Common myeloid progenitor, CD34-positive (primary cell): ENCODE data around the gene VSIG4.
A peak's percentile ranks its signal among the peaks of the same experiment; 100 is the strongest.
"Not testable (repeated sequence)": the region's sequence is repeated elsewhere in the genome, so short reads cannot be mapped to it uniquely, and the experiment has no call there.

Experiments used
- CTCF ChIA-PET: fragments of 350-600 bp; sonication (Branson Sonifier 250); formaldehyde crosslinking; loops from one replicate; lab custom pipeline; 2021; ENCODE audit warnings: antibody characterized with exemption; lab: Charles Lee
- POLR2A ChIA-PET: fragments of 350-600 bp; sonication (Branson Sonifier 250); formaldehyde crosslinking; loops from one replicate; lab custom pipeline; 2021; ENCODE audit warnings: antibody characterized with exemption; lab: Charles Lee
- DNase-seq, 3 donors: peaks; one replicate each; pipeline versions ENCODE4 v3.0.0 to v3.0.0-alpha.2; 2013
- H3K27ac ChIP-seq, 2 experiments: 1 replicate in 1 of 2; 2 replicates in 1 of 2; pipeline ENCODE4 v1.7.0; 2013; ENCODE audit warnings: inconsistent platforms in 2 of 2, low read length in 2 of 2, mild to moderate bottlenecking in 2 of 2, low read depth in 1 of 2, moderate library complexity in 1 of 2; ENCODE audit not compliant: severe bottlenecking in 2 of 2, insufficient read depth in 1 of 2, poor library complexity in 1 of 2
- H3K27me3 ChIP-seq, 5 experiments: replicated peaks in 2 of 5; 1 replicate in 3 of 5; 2 replicates in 2 of 5; pipeline versions ENCODE4 v1.6.1 to v1.7.0; 2013; ENCODE audit warnings: low read length in 4 of 5, mild to moderate bottlenecking in 2 of 5, moderate library complexity in 2 of 5, inconsistent platforms in 1 of 5; ENCODE audit not compliant: insufficient read depth in 5 of 5, control insufficient read depth in 4 of 5
- H3K36me3 ChIP-seq, 4 experiments: 1 replicate in 2 of 4; 2 replicates in 2 of 4; pipeline versions ENCODE4 v1.6.1 to v1.7.0; 2013; ENCODE audit warnings: low read length in 3 of 4, control low read depth in 1 of 4, mild to moderate bottlenecking in 1 of 4; ENCODE audit not compliant: control insufficient read depth in 4 of 4, insufficient read depth in 4 of 4
- H3K4me1 ChIP-seq, 4 experiments: 1 replicate in 3 of 4; 2 replicates in 1 of 4; pipeline versions ENCODE4 v1.6.1 to v1.7.1; 2013; ENCODE audit warnings: low read length in 3 of 4, mild to moderate bottlenecking in 3 of 4, control low read depth in 1 of 4, inconsistent platforms in 1 of 4, moderate library complexity in 1 of 4; ENCODE audit not compliant: control insufficient read depth in 4 of 4, insufficient read depth in 4 of 4; ENCODE audit errors: control extremely low read depth in 1 of 4
- H3K4me3 ChIP-seq, 7 experiments: 1 replicate in 4 of 7; 2 replicates in 3 of 7; pipeline versions ENCODE4 v1.5.1 to v1.7.0; 2013; ENCODE audit warnings: mild to moderate bottlenecking in 7 of 7, low read length in 6 of 7, moderate library complexity in 6 of 7, inconsistent platforms in 2 of 7, low read depth in 2 of 7, control low read depth in 1 of 7; ENCODE audit not compliant: insufficient read depth in 4 of 7, control insufficient read depth in 1 of 7; ENCODE audit errors: extremely low read depth in 1 of 7
- H3K9me3 ChIP-seq, 5 experiments: 1 replicate in 4 of 5; 2 replicates in 1 of 5; pipeline versions ENCODE4 v1.6.1 to v1.7.1; 2013; ENCODE audit warnings: low read length in 4 of 5, mild to moderate bottlenecking in 2 of 5, inconsistent platforms in 1 of 5, low read depth in 1 of 5, moderate library complexity in 1 of 5; ENCODE audit not compliant: control insufficient read depth in 4 of 5, insufficient read depth in 2 of 5; ENCODE audit errors: control extremely low read depth in 1 of 5
- WGBS: methylation state at CpG from one replicate; pipeline ENCODE4 v1.1.5; 2013; ENCODE audit not compliant: insufficient coverage; 5-methylcytosine and 5-hydroxymethylcytosine counted together

Gene VSIG4

DNA sequence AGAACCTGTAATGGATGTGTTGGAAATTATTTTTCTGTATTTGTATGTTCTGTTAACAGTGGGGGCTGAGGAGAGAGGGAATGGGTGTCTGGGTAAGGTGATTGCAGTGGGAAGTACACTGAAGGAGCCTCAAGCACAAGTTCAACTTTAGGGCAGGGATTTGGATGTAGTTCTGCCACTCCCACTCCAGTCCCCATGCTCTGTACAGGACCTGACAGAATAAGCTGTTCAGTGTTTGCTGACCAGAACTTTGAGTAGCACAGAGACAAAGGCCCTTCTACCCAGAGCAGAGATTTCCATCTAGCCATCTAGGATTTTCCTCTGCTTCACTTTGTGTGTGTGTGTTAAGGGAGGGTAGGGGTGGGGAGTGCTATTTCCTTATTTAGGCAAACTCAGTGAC is 49.2 kb downstream of the VSIG4 start:
- Histone ChIP-seq H3K4me3 (no peak overlapping the region), H3K27me3 (no peaks in the 10 kb centered on the region), H3K27ac (peak overlapping the region in 1 of 2 experiments; percentile 49), H3K9me3 (no peaks in the 10 kb centered on the region), H3K36me3 (no peaks in the 10 kb centered on the region), H3K4me1 (peaks cover 12 to 58% (median 39%) of the 10 kb centered on the region in 4 experiments)
- no peak for DNase-seq
- ChIA-PET POLR2A (interaction anchor here (0.6 to 0.7 kb wide), 2 partner anchors 8 to 322 kb away, joined by 3 to 5 read pairs; no protein-coding TSS in a partner anchor), CTCF (interaction anchor here (1.0 to 7.0 kb wide), 5 partner anchors 8 to 739 kb away, joined by 3 to 59 read pairs (median 6); no protein-coding TSS in a partner anchor)

DNA sequence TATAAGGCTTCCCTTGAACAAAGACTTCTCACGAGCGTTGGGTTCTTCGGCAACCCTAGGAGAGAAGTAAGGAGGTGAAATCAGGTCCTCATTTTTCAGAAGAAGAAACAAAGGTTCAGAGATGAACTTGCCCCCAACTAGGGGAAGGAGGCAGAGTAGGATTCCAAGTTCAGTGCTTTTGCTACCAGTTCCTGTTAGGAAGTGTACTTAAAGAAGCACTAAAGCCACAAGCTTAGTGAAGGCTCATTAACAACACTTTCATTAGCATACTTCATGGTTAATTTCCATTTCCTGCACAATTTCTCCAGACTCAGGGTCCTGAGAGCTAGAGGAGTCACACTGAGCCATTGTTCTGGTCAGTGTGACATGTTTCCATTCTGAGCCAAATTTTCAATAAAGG is 52.1 kb downstream of the VSIG4 start:
- ChIA-PET CTCF (interaction anchor here (1.1 to 7.0 kb wide), 2 partner anchors 29 to 240 kb away, joined by 3 to 59 read pairs; no protein-coding TSS in a partner anchor), POLR2A (interaction anchor here (0.6 kb wide), 1 partner anchor 236 kb away, joined by 3 read pairs; no protein-coding TSS in a partner anchor)
- H3K27ac ChIP-seq: peak overlapping the region; percentile 20 to 74
- H3K9me3 ChIP-seq: no peaks in the 10 kb centered on the region
- no CpG with 5 or more reads among the region's 3 CpGs for WGBS
- no peaks in the 10 kb centered on the region for H3K27me3 ChIP-seq
- no peaks in the 10 kb centered on the region for H3K36me3 ChIP-seq
- peak overlapping the region in 3 of 7 experiments; percentile 1 to 16 (median 11) for H3K4me3 ChIP-seq
- peak in 2 of 3 donors; percentile 47 to 68 for DNase-seq
- H3K4me1 ChIP-seq: peaks cover 10 to 43% (median 37%) of the 10 kb centered on the region in 4 experiments

DNA sequence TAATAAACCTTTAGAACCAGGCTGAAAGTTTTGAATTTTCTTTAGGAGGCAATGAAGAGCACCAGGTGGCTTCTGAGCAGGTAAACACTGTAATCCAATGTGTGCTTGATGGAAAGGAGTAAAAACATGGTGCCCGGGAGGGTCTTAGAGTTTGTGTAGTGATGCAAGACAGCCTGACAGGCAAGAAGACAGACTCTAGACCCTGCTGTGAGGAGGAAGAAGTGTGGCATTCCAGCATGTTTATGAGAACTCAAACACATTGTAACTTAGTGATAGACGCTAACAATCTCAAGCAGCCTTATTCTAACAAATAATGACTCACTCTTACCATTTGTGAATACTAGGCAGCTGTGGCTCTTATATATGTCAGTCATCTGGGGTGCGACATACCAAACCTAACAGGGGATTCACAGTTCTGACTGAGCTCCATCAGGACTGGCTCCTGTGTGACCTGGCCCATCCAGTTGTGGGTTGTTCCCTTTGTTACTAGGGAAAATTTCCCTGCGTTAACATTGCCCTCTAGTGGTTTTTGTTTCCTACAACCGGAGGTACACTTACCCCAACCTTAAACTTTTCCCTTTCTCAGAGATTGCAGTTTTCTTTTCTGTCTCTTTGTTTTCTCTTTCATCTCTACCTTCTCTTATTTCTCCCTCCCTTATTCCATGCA is 53.8 kb downstream of the VSIG4 start:
- POLR2A ChIA-PET: interaction anchor here (1.4 kb wide), 1 partner anchor 29 kb away, joined by 6 read pairs; no protein-coding TSS in a partner anchor
- no peaks in the 10 kb centered on the region for H3K27me3 ChIP-seq
- DNase-seq: peak; percentile 80 to 96 (median 95)
- H3K9me3 ChIP-seq: no peaks in the 10 kb centered on the region
- H3K4me1 ChIP-seq: peaks cover 10 to 43% (median 37%) of the 10 kb centered on the region in 4 experiments
- CTCF ChIA-PET: interaction anchor here (0.7 to 7.0 kb wide), 10 partner anchors 20 to 745 kb away, joined by 3 to 59 read pairs (median 4); no protein-coding TSS in a partner anchor
- H3K4me3 ChIP-seq: peak overlapping the region in 2 of 7 experiments; percentile 4 to 51
- peak overlapping the region in 1 of 2 experiments; percentile 74 for H3K27ac ChIP-seq
- H3K36me3 ChIP-seq: no peaks in the 10 kb centered on the region
- WGBS: 30% methylated on average over 5 of the region's 5 CpGs

DNA sequence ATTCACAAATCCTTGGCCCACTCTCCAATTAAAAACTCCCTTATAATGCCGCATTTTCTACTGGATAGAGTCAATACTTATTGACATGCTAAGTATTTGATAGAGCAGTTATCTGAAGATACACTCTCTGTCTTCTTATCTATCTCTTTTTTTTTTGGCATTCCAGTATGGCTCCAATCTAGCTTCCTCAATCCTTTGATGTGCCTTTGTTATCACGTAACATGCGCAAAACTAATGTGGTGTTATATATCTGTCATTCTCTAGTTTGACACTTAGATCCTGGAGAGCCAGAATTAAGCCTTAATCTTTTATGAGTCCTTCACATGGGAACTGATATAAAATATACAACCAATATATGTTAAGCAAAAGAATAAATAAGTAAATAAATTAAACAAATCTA is 54.7 kb downstream of the VSIG4 start:
- Histone ChIP-seq H3K9me3 (no peaks in the 10 kb centered on the region), H3K36me3 (no peaks in the 10 kb centered on the region), H3K4me1 (peaks cover 10 to 37% (median 31%) of the 10 kb centered on the region in 4 experiments), H3K27ac (no peak overlapping the region), H3K4me3 (no peak overlapping the region), H3K27me3 (no peaks in the 10 kb centered on the region)
- WGBS: no CpG with 5 or more reads among the region's 3 CpGs
- ChIA-PET POLR2A (no interaction called here), CTCF (interaction anchor here (1.0 to 7.0 kb wide), 2 partner anchors 31 to 235 kb away, joined by 4 to 59 read pairs; no protein-coding TSS in a partner anchor)
- DNase-seq: no peak

DNA sequence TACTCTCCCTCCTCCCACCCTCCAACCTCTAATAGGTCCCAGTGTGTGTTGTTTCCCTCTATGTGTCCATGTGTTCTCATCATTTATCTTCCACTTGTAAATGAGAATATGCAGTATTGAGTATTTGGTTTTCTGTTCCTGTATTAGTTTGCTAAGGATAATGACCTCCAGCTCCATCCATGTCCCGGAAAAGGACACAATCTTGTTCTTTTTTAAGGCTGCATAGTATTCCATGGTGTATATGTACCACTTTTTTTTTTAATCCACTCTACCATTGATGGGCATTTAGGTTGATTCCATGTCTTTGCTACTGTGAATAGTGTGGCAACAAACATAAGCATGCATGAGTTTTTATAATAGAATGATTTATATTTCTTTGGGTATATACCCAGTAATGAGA is 62.7 kb downstream of the VSIG4 start:
- CTCF ChIA-PET, POLR2A ChIA-PET, H3K4me1 ChIP-seq, H3K36me3 ChIP-seq, H3K9me3 ChIP-seq, H3K4me3 ChIP-seq, H3K27ac ChIP-seq, DNase-seq: not testable (repeated sequence)
- WGBS: no CpG with 5 or more reads among the region's 1 CpG
- peaks cover 0 to 22% (median 0%) of the 10 kb centered on the region in 5 experiments for H3K27me3 ChIP-seq

DNA sequence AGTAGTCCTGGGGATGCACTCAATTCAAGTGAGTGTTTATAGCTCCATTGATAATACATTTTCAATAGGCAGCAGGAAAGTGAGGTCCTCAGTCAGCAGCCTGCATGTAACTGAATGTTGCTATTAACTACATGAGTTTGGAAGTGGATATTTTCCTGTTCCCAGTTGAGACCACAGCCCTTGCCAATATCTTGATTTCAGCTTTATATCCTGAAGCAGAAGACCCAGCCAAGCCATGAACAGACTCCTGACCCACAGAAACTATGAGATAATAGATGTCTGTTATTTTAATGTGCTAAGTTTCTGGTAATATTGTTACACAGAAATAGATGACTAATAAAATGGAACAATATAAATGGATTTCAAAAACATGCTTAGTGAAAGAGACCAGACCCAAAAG is 63.7 kb downstream of the VSIG4 start:
- CTCF ChIA-PET: no interaction called here
- no peak overlapping the region for H3K27ac ChIP-seq
- H3K4me3 ChIP-seq: no peak overlapping the region
- H3K36me3 ChIP-seq: no peaks in the 10 kb centered on the region
- peaks cover 0 to 6% (median 2%) of the 10 kb centered on the region in 4 experiments for H3K4me1 ChIP-seq
- POLR2A ChIA-PET: no interaction called here
- DNase-seq: no peak
- H3K9me3 ChIP-seq: no peaks in the 10 kb centered on the region
- peaks cover 0 to 24% (median 0%) of the 10 kb centered on the region in 5 experiments for H3K27me3 ChIP-seq

DNA sequence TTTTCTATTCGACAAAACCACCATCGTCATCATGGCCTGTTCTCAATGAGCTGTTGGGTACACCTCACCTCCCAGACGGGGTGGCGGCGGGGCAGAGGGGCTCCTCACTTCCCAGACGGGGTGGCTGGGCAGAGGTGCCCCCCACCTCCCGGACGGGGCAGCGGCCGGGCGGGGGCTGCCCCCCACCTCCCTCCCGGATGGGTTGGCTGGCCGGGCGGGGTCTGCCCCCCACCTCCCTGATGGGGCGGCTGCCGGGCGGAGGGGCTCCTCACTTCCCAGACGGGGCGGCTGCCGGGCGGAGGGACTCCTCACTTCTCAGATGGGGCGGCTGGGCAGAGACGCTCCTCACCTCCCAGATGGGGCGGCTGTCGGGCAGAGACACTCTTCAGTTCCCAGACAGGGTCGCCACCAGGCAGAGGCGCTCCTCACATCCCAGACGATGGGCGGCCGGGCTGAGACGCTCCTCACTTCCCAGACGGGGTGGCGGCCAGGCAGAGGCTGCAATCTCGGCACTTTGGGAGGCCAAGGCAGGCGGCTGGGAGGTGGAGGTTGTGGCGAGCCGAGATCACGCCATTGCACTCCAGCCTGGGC is 64.6 kb downstream of the VSIG4 start:
- H3K4me3 ChIP-seq, CTCF ChIA-PET, H3K9me3 ChIP-seq, DNase-seq, POLR2A ChIA-PET, H3K4me1 ChIP-seq, H3K36me3 ChIP-seq, H3K27ac ChIP-seq: not testable (repeated sequence)
- H3K27me3 ChIP-seq: peaks cover 0 to 27% (median 0%) of the 10 kb centered on the region in 5 experiments
- 95% methylated on average over 16 of the region's 38 CpGs for WGBS
